Esophagus squamous epithelium (tissue), 5 donors: Measurements from ENCODE around the gene DTX2. TPM values are rescaled to one million over a fixed set of nuclear protein-coding genes. Genes with fewer than 3 reads are reported as not detected.
"Not testable (repeated sequence)": the region's sequence is repeated elsewhere in the genome, so short reads cannot be mapped to it uniquely, and the experiment has no call there.

ENCODE experiments used
- DNase-seq: peaks from one replicate; lab custom pipeline; 2025; lab: John Stamatoyannopoulos, UW
- H3K27ac ChIP-seq, 4 donors: fragments of 200-600 bp; sonication (generic); one replicate each; pipeline ENCODE4 v1.5.1; 2016 to 2019; ENCODE audit warnings: mild to moderate bottlenecking in 1 of 4
- H3K27me3 ChIP-seq, 4 donors: fragments of 200-600 bp; sonication (generic); 1 replicate in 3 of 4; 2 replicates in 1 of 4; pipeline versions ENCODE4 v1.5.1 to v1.6.0; 2017 to 2021; ENCODE audit warnings: antibody characterized with exemption in 1 of 4
- H3K36me3 ChIP-seq, 3 donors: fragments of 200-600 bp; sonication (generic); one replicate each; pipeline ENCODE4 v1.5.1; 2016 to 2019
- H3K4me1 ChIP-seq, 3 donors: fragments of 200-600 bp; sonication (generic); one replicate each; pipeline ENCODE4 v1.5.1; 2017 to 2019
- H3K4me3 ChIP-seq, 4 donors: fragments of 200-600 bp; sonication (generic); 1 replicate in 3 of 4; 2 replicates in 1 of 4; pipeline ENCODE4 v1.5.1; 2016 to 2019; ENCODE audit warnings: mild to moderate bottlenecking in 2 of 4, moderate library complexity in 1 of 4
- H3K9me3 ChIP-seq, 3 donors: fragments of 200-600 bp; sonication (generic); one replicate each; pipeline ENCODE4 v1.5.1; 2016 to 2019
- POLR2A ChIP-seq, 4 donors: fragments of 450-650 bp; IDR thresholded peaks; one replicate each; pipeline ENCODE4 v1.6.1; 2017; ENCODE audit warnings: antibody characterized with exemption in 4 of 4, mild to moderate bottlenecking in 4 of 4, moderate library complexity in 3 of 4
- WGBS, 2 donors: methylation state at CpG; one replicate each; pipeline ENCODE4 v1.1.5; 2018; 5-methylcytosine and 5-hydroxymethylcytosine counted together
- intact Hi-C: fragments of 100-400 bp; cut with DNase I; formaldehyde crosslinking; loops from one replicate; pipeline ENCODE4 v1.15.0; 2022
- small RNA-seq, 4 donors: library from RNA; depleted of rRNA; stranded (forward); fragments of <200 nt; gene quantifications; one replicate each; pipeline ENCODE3, GENCODE V24; 2016
- total RNA-seq, 4 donors: library from RNA; depleted of rRNA; stranded (reverse); fragments of >200 nt; gene quantifications; one replicate each; pipeline ENCODE4 v1.1.0, GENCODE V29; 2016
- donor health status: DM: yes; HTN: yes; CAD: no.

Gene DTX2
- total RNA-seq, 4 donors from 2014 or later: 38.7 to 107 (median 59.7) TPM

- H3K4me1 ChIP-seq, H3K36me3 ChIP-seq, H3K4me3 ChIP-seq, H3K27me3 ChIP-seq, intact Hi-C loops, H3K27ac ChIP-seq, H3K9me3 ChIP-seq, DNase-seq: not testable (repeated sequence)
- WGBS, 2 donors: no CpG with 5 or more reads among the region's 8 CpGs
Observed at GRCh38 chr7:76543197-76543596, 81.7 kb downstream of the DTX2 start, which contains the start of gene SPDYE16. Gene SPDYE16 (minus strand): TSS chr7:76543297. CDS start chr7:76541459, 1,838 bp downstream.

GRCh38 chr7:76549025-76549854 is 87.7 kb downstream of the DTX2 start:
- peak in 2 of 4 donors; percentile 68 to 70 for TF ChIP-seq POLR2A (IDR thresholded peaks at IDR 0.05)
- intact Hi-C loops, H3K36me3 ChIP-seq, H3K9me3 ChIP-seq, H3K27me3 ChIP-seq: not testable (repeated sequence)
- peaks cover 0 to 21% (median 0%) of the 10 kb centered on the region in 3 donors for H3K4me1 ChIP-seq
- 0% methylated on average over 9 of the region's 71 CpGs for WGBS, 2 donors
- H3K4me3 ChIP-seq: peak overlapping the region; percentile 90 to 98 (median 94)
- H3K27ac ChIP-seq: peak overlapping the region; percentile 94 to 96 (median 95)
- DNase-seq: peak; percentile 52

DNA sequence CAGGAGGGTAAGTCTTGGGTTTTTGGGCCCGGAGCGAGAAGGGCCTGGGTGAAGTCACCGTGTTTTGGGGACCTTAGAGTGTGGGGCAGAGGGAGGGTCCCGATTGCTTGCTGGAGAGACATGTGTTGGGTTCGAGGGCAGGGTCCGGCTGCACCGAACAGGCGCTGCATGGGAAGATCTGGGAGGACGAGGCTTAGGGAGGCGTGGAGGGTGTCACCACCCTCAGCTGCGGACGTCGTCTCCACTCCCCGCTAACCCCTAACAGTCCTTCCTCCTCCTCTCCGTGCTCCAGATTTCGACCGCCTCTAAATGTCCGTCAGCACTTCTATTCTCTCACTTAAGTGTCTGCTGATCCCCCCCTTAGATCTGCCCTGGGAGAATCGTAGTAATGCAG is 88.3 kb downstream of the DTX2 start:
- H3K4me3 ChIP-seq: peak overlapping the region; percentile 90 to 98 (median 94)
- WGBS, 2 donors: 0% methylated on average over 8 to 17 of the region's 19 CpGs
- H3K4me1 ChIP-seq: peaks cover 0 to 21% (median 0%) of the 10 kb centered on the region in 3 donors
- intact Hi-C loops, H3K27me3 ChIP-seq, DNase-seq, H3K9me3 ChIP-seq: not testable (repeated sequence)
- H3K27ac ChIP-seq: peak overlapping the region; percentile 94 to 96 (median 95)
- peaks cover 0 to 14% (median 0%) of the 10 kb centered on the region in 3 donors for H3K36me3 ChIP-seq

DNA sequence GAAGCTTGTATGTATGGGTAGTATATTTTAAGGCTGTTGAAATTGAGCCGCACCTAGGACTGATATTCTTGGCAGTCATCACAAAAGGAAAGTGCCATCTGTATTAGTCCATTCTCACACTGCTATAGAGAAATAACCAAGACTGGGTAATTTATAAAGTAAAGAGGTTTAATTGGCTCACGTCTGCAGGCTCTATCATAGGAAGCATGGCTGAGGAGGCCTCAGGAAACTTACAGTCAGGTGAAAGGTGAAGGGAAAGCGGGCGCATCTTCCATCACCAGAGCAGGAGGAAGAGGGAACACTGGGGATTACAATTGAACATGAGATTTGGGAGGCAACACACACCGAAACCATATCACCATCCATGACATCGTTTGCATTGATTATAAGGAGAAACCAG is 90.5 kb downstream of the DTX2 start:
- not testable (repeated sequence) for H3K27ac ChIP-seq, H3K27me3 ChIP-seq

More for the DNA sequence above, 90.5 kb downstream of the DTX2 start:
- DNase-seq, H3K9me3 ChIP-seq, intact Hi-C loops, H3K4me3 ChIP-seq: not testable (repeated sequence)
- 79 to 82% methylated on average over 6 of the region's 6 CpGs for WGBS, 2 donors
- Histone ChIP-seq H3K36me3 (peaks cover 0 to 14% (median 0%) of the 10 kb centered on the region in 3 donors), H3K4me1 (peaks cover 0 to 21% (median 0%) of the 10 kb centered on the region in 3 donors)

Small RNAs within 50 kb of the gene (small RNA-seq; reads per million reads assigned to genes)
- 0 reads per million in 4 donors for gene RF00019

Other genes starting within 250 kb of the DTX2 start
- 1,000 to 10,000 TPM; 2,415 to 6,888 (median 3,249) TPM for gene HSPB1, start 159.0 kb upstream of the DTX2 start, total RNA-seq
- gene YWHAG, start 102.7 kb upstream of the DTX2 start, total RNA-seq: 10 to 100 TPM; 52.8 to 97.7 (median 66.3) TPM
- gene SSC4D, start 52.0 kb upstream of the DTX2 start, total RNA-seq: under 1 TPM in 1 of 4 donors, not detected in 3; 0.48 TPM
- gene ZP3, start 36.8 kb upstream of the DTX2 start, total RNA-seq: 1 to 10 TPM; 3.8 to 7.9 (median 4.4) TPM
- 10 to 100 TPM in 3 of 4 donors, 1 to 10 TPM in 1; 9.2 to 34.9 (median 23.8) TPM for gene UPK3B, start 48.8 kb downstream of the DTX2 start, total RNA-seq
- gene SPDYE16, start 81.6 kb downstream of the DTX2 start, total RNA-seq: not detected
- 1 to 10 TPM; 1.2 to 8.3 (median 5.4) TPM for gene POMZP3, start 165.6 kb downstream of the DTX2 start, total RNA-seq